ES-I3 (cell line): ENCODE data around the gene GRK4.
"Not testable (repeated sequence)": the region's sequence is repeated elsewhere in the genome, so short reads cannot be mapped to it uniquely, and the experiment has no call there.

Experiments
- H3K36me3 ChIP-seq: 2 replicates; pipeline ENCODE4 v1.6.1; 2013; ENCODE audit warnings: mild to moderate bottlenecking, low read length, control low read depth, moderate library complexity; ENCODE audit not compliant: insufficient read depth
- H3K4me1 ChIP-seq: 2 replicates; pipeline ENCODE4 v1.6.1; 2013; ENCODE audit warnings: mild to moderate bottlenecking, control low read depth, low read length; ENCODE audit not compliant: insufficient read depth
- H3K9ac ChIP-seq: 2 replicates; pipeline ENCODE4 v1.6.1; 2013; ENCODE audit warnings: low read depth, mild to moderate bottlenecking, low read length, moderate library complexity
- H3K9me3 ChIP-seq: 2 replicates; pipeline ENCODE4 v1.6.1; 2013; ENCODE audit warnings: mild to moderate bottlenecking, low read length, moderate library complexity; ENCODE audit not compliant: control insufficient read depth, insufficient read depth

Gene GRK4

DNA sequence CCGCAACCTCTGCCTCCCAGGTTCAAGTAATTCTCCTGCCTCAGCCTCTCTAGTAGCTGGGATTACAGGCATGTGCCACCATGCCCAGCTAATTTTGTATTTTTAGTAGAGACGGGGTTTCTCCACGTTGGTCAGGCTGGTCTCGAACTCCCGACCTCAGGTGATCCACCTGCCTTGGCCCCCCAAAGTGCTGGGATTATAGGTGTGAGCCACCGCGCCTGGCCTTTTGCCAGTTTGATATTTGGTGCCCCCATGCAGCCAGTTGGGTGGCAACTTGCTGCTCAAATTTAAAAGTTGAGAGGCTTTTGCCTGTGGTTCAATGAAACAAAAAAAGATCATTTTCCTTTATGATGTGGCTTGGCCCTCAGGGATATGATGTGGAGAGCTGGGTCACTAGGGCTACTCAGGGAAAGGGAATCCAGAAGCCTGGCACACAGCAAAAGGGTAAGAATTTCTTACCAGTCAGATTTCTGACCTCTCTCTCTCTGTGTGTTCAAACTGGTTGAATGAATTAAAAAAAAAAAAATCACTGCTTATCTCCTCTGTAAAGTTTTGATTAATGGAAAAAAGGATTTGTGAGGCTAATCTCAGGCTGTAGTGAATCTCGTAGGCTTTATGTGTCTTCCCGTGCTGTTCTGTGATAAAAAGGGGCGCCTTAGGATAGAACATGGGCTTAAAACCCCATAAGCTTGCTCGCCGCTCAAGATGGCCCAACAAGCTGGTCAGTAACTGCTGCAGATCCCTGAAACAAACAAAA is 87.9 kb downstream of the GRK4 start:
- not testable (repeated sequence) for H3K36me3 ChIP-seq, H3K4me1 ChIP-seq, H3K9ac ChIP-seq
- H3K9me3 ChIP-seq: peaks cover 10% of the 10 kb centered on the region

DNA sequence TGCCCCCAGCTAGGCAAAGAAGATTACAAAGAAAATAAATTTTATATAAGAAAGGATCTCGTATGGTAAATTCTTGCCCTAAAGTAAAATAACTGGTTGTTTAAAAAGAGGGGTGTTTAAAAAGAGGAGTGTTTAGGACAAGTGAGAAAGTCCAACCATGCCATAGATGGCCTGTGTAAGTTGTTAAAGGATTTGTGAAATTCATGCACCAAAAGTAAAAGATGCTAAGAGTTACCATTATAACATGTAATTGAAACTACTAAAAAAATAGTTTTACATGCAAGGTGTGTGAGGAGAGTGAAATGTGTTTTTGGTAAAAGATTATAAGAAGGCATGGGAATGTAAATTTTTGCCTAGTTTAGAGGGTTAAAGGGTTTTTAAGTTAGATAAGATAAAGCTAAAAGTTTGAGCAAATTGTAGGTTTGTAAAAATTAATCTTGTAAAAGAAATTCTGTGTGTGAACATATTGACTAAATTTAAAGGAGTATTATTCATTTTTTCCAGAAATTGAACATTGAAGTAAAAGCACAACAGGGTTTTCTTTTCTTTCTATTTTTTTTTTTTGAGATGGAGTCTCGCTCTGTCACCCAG is 90.9 kb downstream of the GRK4 start:
- no peaks in the 10 kb centered on the region for H3K36me3 ChIP-seq
- no peaks in the 10 kb centered on the region for H3K4me1 ChIP-seq
- H3K9me3 ChIP-seq: peaks cover 13% of the 10 kb centered on the region
- H3K9ac ChIP-seq: no peak overlapping the region

DNA sequence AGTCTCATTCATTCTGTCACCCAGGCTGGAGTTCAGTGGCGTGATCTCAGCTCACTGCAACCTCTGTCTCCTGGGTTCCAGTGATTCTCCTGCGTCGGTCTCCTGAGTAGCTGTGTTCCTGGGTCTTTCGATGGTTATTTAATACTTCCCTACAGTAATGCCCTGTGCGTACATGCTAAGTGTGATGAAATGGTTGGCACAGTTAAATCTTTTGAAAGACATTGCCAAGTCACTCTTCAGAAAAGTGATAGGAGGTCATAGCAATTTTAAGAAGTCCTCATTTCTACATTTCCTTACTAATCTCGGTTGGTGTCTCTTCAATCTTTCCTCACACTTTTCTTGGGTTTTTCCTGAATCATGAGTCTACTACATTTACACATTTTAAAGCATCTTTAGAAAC is 96.6 kb downstream of the GRK4 start:
- Histone ChIP-seq H3K9ac (no peak overlapping the region), H3K9me3 (peaks cover 13% of the 10 kb centered on the region), H3K4me1 (no peaks in the 10 kb centered on the region), H3K36me3 (no peaks in the 10 kb centered on the region)

DNA sequence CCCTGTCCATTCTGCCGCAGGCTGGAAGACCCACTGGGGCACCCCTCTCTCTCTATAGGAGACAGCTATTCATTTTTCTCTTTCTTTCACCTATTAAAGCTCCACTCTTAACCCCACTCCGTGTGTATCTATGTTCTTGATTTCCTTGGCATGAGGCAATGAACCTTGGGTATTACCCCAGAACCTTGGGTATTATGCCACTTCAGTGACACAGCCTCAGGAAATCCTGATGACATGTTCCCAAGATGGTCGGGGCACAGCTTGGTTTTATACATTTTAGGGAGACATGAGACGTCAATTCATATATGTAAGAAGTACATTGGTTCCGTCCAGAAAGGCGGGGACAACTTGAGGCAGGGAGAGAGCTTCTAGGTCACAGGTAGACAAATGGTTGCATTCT is 97.6 kb downstream of the GRK4 start:
- no peak overlapping the region for H3K9ac ChIP-seq
- no peaks in the 10 kb centered on the region for H3K36me3 ChIP-seq
- H3K9me3 ChIP-seq: peaks cover 7% of the 10 kb centered on the region

DNA sequence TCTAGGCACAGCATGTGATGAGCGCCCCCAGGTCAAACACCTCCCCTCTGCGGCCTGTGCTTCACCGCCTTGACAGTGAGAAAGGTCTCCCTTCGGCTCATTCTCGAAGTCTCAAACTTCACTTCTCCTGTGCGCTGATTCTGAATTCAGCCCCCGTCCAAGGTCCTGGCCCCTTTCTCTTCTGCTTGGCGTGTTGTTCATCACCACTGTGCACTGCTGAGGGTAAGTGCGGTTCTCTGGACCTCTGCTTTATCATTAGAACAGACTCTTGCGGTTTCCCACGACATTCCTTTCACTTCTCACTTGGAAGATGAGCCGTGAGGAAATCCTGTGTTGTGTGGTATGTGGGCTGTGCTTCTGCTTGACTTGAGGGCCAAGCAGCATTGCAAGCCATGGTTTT is 99.1 kb downstream of the GRK4 start:
- Histone ChIP-seq H3K9ac (no peak overlapping the region), H3K4me1 (no peaks in the 10 kb centered on the region), H3K36me3 (no peaks in the 10 kb centered on the region), H3K9me3 (no peaks in the 10 kb centered on the region; the same call in 1 of the 2 replicates)

More for the DNA sequence above, 97.6 kb downstream of the GRK4 start:
- no peaks in the 10 kb centered on the region for H3K4me1 ChIP-seq

DNA sequence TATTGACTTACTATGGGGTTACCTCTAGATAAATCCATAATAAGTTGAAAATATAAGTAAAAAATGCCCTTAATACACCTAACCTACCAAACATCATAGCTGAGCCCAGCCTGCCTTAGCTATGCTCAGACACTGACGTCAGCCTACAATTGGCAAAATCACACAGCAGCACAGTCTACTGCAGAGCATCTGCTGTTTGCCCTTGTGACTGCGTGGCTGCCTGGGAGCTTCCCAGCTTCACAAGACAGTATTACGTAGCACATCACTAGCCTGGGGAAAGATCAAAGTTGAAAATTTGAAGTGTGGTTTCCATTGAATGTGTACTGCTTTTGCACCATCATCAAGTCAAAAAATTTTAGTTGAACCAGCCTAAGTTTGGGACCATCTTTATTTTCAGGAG is 102.2 kb downstream of the GRK4 start:
- H3K36me3 ChIP-seq: no peaks in the 10 kb centered on the region
- no peak overlapping the region for H3K9ac ChIP-seq
- H3K4me1 ChIP-seq: no peaks in the 10 kb centered on the region
- H3K9me3 ChIP-seq: no peaks in the 10 kb centered on the region; the same call in 1 of the 2 replicates

DNA sequence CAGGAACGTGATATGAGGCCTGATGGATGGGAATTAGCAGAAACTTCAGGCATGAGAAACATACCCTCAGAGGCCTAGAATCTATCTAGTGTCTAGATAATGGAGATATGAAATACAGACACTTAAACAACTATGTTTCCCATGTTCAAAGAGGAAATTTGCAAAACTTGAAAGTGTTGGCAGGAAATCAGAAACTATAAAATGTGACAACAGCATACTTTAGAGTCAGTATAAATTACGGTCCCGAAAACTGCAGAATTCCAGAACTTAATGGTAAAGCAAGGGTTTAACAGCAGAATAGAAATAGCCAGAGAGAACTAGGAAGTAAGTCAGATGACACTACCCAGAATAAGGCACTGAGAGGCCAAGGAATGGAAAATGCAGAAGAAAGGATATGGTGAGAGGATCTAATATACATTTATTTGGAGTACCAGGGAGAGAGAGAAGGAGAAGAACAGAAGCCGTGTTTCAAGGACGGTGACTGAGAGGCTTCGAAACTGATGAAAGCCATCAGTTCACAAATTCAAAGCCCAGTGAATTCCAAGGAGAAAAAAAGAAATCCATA is 103.5 kb downstream of the GRK4 start:
- Histone ChIP-seq H3K36me3 (no peaks in the 10 kb centered on the region), H3K9me3 (no peaks in the 10 kb centered on the region; the same call in 1 of the 2 replicates), H3K9ac (no peak overlapping the region), H3K4me1 (0 out of 2 replicates have a peak, but pooled peaks cover 5% of the 10 kb centered on the region)

DNA sequence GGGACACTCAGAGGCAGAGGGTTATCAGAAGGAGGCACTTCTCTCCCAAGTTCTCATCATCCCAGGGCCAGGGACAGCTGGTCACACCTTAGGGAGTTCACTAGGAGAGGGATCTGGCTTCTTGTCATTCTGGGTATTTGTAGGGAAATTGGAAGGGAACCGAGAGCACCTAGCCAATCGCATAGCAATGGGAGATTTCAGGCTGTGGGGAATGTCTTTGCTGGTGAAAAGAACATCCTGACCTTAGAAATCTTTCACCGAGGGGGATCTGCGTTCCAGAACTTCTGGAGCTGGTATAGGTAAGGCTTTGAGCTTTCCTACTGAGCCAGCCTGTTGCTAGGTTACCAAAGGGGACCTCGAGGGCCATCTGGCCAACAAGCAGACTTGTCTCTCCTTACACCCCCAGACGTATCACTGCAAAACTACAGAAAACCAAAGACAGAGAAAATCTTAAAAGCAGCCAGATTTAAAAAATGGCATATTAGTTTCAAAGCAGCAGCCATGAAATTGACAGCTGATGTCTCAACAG is 104.2 kb downstream of the GRK4 start:
- no peak overlapping the region for H3K9ac ChIP-seq
- H3K4me1 ChIP-seq: 0 out of 2 replicates have a peak, but pooled peaks cover 5% of the 10 kb centered on the region
- no peaks in the 10 kb centered on the region for H3K9me3 ChIP-seq
- no peaks in the 10 kb centered on the region for H3K36me3 ChIP-seq

DNA sequence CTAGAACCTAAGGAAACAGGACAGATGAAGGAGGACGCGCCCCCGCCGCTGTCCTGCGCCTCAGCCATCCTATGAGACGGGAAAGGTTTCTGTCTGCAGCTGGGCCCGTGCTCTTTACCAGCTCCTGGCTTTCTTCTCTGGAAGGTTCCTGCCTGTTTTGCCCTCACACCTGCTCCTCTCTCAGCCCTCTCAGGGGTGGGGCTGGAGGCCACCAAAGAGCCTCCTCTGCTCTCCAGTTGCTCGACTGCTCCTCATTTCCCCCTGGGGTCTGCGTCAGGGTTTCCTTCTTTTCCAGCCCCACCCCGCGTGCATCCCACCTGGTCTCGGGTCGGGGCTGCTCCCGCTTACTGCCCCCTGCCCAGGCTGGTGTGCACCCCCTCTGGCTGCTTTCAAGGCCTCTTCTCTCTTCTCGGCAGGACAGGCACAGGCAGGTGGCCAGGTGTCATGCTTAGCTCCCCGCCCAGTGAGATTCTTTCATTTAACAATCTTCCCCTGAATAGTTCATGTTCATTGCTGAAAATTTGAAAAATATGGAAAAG is 106.4 kb downstream of the GRK4 start:
- no peaks in the 10 kb centered on the region for H3K9me3 ChIP-seq
- H3K36me3 ChIP-seq: no peaks in the 10 kb centered on the region
- peaks cover 5% of the 10 kb centered on the region; the same call in 1 of the 2 replicates for H3K4me1 ChIP-seq
- H3K9ac ChIP-seq: no peak overlapping the region

DNA sequence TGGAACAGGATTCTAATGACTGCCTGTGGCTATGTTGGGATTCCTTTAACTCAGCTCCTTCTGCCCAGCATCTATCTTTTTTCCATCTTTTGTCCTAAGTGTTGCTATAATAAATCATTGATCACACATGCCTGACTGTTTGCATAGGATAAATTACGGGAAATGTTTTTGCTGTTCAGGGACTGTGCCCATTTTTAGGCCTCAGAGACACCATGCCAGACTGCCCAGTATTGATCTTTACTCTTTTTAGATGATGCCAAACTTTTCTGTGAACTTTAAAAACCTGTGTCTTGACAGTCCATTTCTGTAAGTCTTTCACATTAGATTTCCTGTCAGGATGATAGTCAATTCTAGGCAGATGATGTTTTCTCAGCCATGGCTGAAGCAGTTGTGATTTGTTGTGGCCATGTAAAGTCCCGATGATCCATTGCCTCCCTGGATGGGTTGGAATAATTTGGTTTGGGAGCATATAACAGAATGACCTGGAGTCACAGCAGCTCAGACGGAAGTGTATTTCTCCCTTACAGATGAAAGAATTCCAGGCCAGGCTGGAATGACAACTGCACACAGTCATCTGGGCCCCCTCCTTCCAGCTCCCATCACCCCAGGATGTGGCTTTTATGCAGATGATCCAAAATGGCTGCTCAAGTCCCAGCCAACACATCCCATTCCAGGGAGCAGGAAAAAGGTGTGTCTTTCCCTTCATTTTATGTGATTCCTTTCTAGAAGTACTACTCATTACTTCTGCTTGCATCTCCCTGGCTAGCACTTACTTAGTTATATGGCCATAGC is 107.5 kb downstream of the GRK4 start:
- Histone ChIP-seq H3K4me1 (peaks cover 5% of the 10 kb centered on the region; the same call in 1 of the 2 replicates), H3K9ac (no peak overlapping the region), H3K36me3 (no peaks in the 10 kb centered on the region), H3K9me3 (no peaks in the 10 kb centered on the region)

DNA sequence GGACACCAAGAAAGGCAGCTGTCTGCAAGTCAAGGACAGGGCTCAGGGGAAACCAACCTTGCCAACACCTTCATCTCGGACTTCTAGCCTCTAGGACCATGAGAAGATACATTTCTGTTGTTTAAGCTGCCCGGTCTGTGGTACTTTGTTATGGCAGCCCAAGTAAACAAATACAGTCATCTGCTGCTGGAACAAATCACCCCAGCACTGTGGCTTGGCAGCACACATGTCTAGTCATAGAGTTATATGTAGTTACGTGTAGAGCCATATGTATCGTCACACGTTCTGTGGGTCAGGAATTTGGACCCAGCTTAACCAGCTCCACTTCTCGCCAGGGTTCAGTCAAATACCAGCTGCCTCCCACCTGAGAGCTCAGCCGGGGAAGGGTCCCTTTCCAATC is 108.4 kb downstream of the GRK4 start:
- H3K36me3 ChIP-seq: no peaks in the 10 kb centered on the region
- peaks cover 9% of the 10 kb centered on the region; the same call in 1 of the 2 replicates for H3K4me1 ChIP-seq
- no peak overlapping the region for H3K9ac ChIP-seq
- no peaks in the 10 kb centered on the region for H3K9me3 ChIP-seq

DNA sequence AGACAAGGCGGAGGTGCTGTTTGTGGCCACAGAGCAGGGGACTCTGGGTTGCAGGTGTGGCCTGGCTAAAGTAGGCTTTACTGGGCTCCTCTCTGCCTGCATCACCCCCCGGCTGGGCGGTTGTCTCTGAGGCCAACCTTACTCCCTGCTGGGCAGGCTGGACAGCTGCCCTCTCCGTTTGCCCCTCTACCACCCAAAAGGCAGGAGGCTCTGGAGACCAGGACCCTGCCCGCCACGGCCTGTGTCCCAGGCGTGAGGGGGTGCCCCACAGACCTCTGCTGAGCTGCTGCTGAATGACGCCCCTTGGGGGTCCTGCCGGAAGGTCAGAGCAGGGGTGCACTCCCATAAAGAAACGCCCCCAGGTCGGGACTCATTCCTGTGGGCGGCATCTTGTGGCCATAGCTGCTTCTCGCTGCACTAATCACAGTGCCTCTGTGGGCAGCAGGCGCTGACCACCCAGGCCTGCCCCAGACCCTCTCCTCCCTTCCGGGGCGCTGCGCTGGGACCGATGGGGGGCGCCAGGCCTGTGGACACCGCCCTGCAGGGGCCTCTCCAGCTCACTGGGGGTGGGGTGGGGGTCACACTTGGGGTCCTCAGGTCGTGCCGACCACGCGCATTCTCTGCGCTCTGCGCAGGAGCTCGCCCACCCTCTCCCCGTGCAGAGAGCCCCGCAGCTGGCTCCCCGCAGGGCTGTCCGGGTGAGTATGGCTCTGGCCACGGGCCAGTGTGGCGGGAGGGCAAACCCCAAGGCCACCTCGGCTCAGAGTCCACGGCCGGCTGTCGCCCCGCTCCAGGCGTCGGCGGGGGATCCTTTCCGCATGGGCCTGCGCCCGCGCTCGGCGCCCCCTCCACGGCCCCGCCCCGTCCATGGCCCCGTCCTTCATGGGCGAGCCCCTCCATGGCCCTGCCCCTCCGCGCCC is 110.0 kb downstream of the GRK4 start:
- Histone ChIP-seq H3K4me1 (peaks cover 9% of the 10 kb centered on the region; the same call in 1 of the 2 replicates), H3K9ac (peak overlapping the region; percentile 59; the same call in 1 of the 2 replicates), H3K36me3 (no peaks in the 10 kb centered on the region), H3K9me3 (no peaks in the 10 kb centered on the region)
